Ecto neural progenitor cell (in vitro differentiated cells): ENCODE data around the gene MYO1F.
"Not testable (repeated sequence)": the region's sequence is repeated elsewhere in the genome, so short reads cannot be mapped to it uniquely, and the experiment has no call there.

ENCODE experiments used
- DNase-seq: peaks from one replicate; pipeline ENCODE4 v3.0.0-alpha.2; 2018; ENCODE audit warnings: low spot score

Gene MYO1F

DNA sequence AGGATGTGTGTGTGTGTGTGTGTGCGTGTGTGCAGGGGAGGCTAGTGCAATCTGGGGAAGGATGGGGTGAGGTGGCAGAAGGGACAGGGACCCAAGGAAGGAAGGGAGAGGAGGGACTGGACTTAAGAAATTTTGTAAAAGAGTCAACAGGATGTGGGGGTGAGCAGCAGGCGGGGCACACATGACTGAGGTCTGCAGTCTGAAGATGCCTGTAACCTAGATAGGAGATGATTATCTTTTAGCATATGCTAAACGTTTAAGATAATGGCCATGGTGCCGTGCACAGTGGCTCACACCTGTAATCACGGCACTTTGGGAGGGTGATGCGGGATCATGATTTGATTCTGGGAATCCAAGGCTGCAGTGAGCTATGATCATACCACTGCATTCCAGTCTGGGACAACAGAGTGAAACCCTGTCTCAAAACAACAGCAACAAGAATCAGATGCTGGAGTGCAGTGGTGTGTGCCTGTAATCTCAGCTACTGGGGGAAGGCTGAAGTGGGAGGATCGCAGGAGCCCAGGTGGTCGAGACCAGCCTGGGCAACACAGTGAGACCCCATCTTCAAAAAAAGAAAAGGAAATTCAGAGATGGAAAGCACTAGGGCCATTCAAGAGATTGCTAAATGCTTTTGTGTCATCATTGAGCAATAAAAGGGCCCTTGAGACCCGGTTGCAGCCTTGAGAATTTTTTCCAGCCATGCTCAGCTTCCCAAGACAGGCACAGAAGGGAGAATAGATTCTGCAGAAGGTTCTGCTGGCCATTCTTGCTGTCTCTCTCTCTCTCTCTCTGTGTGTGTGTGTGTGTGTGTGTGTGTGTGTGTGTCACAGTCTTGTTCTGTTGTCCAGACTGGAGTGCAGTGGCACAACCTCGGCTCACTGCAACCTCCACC is 59.4 kb downstream of the MYO1F start:
- DNase-seq: no peak

DNA sequence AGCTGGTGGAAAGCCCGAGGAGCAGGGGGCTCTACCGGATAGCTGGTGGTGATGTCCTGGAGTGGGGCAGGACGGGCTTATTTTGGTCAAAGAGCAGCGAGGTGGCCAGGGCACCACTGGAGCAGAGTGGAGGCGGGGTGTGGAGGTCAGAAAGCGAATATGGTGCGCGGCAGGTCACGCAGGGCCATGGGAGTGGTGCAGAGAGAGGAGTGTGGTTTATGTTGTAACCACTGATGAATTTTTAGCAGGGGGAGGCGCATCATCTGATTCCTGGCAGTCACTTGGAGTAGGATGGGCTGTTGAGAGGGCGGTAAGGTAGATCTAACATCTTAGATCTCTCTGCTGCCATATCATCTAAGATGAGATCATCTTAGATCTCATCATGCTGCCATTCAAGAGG is 61.9 kb downstream of the MYO1F start:
- DNase-seq: no peak

DNA sequence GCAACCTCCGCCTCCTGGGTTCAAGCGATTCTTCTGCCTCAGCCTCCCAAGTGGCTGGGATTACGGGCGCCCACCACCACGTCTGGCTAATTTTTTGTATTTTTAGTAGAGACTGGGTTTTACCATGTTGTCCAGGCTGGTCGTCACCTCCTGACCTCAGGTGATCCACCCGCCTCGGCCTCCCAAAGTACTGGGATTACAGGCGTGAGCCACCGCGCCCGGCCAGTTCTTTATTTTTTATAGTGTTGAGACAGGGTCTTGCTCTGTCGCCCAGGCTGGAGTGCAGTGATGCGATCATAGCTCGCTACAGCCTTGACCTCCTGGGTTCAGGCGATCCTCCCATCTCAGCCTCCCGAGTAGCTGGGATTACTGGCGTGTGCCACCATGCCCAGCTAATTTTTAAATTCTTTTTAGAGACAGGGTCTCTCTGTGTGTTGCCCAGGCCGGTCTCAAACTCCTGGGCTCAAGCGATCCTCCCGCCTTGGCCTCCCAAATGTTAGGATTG is 62.7 kb downstream of the MYO1F start:
- not testable (repeated sequence) for DNase-seq

DNA sequence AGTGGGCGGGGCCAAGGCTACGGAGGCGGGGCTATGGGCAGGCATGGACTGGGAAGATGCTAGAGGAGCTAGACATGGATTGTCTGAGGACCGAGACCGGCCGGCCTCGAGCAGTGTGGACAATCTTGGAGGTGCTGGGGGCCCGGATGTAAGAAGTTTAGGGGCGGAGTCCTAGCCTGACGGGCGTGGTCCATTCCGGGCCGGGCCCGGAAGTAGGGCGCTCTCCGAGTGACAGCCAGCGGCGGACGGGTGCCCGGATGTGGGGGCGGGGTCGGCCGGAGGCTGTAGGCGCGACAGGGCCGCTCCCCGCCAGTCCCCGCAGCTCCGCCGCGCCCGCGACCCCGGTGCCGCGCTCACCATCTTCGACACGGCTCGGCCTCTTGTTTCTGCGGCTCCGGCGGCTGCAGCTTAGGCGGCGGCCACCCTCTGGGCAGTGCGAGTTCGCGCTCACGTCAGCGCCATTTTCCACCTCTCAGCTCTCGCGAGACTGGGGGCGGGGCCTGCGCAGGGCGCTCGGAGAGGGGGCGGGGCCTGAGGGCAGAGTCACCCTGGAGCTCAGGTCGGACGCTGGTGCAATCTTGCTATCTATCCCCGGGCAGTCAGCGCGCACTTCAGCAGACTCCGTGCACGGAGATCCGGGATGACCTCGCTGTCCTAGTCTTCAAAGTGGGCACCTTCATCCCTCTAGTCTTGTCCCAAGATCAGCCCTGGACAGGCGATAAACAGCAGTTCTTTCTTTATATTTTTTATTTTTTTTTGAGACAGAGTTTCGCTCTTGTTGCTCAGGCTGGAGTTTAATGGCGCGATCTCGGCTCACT is 63.3 kb downstream of the MYO1F start, which contains the start of gene ZNF414:
Gene ZNF414 (minus strand): TSS at position 481 of the 818 bp plus-strand sequence. CDS start 121 bp downstream, at position 360.
- DNase-seq: peak; percentile 98

DNA sequence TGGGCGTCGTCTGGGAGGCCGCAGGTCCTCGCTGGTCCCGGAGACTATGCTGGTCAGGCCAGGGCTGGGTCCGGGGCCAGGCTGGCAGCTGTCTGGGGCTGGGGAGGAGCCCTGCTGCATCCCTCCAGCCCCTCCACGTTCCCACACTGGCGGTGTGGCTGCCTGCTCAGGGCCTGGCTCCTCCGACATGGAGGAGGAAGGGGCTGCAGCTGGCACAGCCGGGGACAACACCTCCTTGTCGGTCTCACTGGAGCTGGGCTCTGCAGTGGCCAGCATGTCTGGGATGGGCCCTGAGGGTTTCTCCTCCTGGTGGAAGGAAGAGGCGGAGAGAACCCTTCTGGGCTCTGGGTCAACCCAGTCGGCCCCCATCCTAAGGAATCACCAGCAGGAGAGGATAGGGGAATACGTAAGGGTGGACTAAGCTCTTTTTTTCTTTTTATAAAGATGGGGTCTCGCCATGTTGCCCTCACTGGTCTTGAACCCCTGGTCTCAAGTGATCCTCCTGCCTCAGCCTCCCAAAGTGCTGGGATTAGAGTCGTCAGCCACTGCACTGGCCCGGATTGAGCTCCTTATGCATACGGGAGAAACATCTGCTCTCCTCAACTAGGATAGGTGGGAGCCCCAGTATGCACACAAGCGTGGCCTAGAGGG is 64.1 kb downstream of the MYO1F start:
- DNase-seq: no peak

DNA sequence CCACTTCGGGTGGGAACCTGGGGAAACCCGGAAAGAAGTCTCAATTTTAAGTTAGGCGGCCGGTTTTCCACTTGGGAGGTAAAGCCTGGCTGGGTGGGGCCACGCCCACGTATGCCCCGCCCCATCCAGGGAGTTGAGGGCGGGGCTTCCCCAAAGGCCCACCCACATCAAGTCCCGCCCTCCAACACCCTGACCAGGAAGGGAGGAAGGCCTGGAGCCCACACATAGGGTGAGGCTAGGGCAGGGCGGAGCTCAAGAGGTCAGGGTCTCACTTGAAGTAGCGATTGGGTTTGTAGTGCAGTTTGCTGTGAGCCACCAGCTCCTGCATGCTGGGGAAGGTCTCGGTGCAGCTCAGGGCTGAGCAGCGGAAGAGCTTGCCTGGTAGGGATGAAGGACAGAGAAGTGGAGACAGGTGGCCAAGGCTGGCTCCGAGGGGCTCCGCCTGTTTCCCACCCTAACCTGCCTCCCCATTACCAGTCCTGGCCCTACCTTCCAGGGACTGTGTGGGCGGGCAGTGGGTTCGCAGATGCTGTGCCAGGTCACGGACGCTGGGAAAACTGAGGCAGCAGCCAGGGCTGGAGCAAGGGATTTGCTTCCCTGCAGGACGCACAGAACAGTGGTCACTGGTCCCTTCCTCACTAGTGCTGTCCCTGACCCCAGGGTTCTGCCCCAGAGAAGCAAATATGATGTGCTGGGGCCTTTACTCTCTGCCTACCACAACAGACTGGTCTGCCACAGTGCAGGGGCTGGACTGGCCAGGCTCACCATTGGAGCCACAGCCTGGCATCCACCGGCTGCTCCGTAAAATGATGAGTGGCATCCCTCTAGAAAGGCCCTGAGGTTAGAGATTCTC is 64.9 kb downstream of the MYO1F start:
- DNase-seq: no peak

DNA sequence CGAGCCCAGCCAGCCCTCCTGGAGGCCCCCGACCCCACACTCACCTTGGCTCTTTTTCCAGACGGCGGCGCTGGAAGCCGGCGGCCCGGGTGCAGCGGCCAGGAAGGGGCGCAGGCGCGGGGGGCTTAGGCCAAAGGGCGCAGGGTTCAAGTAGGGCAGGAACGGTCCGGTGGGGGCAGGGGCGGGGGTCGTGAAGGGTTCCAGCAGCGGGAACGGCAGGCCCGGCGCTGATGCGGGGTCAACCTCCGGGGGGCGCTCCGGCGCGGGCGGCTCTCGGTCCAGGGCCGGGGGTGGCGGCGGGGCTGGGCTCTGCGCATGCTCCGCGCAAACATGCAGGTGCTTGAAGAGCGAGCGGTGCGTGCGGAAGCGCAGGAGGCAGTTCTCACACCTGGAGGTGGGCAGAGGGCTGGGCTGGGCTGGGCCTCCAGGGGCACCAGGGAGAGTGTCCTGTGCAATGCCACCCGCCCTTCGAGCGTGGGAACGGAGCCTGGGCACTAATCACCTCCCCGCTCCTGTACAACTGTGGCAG is 65.6 kb downstream of the MYO1F start:
- DNase-seq: no peak

DNA sequence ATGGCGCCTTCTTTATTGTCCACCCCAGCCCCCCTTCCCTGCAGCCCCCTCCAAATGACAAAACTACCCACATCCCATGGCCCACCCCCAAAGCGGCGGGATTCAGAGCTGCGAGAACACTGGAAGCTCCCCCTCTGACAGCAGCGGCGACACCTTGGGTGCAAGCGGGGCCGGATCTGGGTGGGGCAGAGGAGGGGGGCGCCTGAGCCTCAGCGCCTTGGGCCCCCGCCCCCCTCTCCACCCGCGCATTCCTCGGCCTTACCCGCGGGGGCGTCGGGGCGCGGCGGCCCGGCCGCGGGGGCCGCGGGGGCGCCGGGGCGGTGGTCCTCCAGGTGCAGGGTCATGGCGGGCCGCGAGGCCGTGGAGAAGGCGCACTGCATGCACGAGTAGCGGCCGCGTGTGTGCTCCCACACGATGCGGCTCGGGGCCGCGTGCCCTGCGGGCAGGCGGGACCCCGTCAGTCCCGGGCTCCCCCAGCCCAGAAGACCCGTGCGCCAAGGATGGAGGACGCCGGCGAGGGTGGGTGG is 66.6 kb downstream of the MYO1F start:
- DNase-seq: no peak

DNA sequence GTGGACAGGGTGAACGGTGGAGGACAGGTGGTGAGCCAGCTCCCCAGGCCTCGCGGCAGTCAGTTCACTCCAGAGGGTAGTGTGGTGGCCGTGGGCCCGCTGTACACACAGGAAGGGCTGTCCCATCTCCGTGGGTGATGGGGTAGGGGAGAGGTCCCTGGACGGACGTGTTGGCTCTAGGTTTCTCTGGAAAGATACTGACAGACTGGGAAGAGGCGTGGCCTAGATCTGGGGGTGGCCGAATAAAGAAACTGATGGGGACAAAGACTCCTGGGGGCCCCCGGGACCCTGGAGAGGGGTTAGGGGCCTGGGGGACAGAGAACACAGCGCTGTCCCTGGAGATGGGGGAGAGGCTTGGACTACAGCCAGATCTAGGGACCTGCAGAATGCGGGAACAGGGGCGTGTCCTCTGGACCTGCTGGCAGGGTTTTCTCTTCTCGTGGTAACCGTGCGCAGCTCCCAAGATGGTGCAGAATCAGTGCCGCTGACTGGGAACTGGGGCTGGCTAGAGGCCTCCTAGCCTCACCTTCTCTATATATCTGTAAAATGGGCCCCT is 70.8 kb downstream of the MYO1F start:
- no peak for DNase-seq

DNA sequence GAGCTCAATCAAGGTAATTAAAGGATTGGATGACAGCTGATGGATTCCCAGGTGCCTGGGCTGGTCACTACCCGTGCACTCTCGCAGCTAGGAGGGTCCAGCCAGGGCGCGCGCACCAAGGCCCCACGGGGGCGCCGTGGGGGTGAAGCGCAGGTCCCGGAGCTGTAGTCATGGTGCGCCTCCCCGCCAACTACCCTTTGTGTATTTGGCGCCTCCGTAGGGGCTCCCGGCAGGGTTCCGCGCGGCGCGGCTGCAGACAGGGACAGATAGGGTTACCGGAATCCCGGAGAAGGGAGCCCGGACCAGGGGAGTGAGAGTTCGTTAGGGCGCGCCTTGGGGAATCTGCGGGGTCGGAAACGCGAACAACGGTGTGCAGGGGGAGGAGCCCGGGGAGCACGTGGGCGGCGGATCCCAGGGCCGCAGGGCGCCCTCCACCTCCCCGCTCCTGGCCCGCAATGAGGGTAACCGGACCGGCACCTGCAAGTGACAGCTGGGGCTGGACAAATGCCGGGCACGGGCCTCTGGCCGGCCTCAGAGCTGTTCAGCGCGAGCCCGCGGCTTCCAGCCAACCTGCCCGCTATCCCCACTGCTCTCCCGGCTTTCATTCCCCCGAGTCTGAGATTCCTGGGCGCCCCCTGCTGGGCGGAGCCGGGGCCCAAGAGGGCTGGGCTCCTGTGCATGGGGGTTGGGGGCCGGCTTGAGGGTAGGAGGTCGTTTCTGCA is 71.4 kb downstream of the MYO1F start:
- peak; percentile 90 for DNase-seq

DNA sequence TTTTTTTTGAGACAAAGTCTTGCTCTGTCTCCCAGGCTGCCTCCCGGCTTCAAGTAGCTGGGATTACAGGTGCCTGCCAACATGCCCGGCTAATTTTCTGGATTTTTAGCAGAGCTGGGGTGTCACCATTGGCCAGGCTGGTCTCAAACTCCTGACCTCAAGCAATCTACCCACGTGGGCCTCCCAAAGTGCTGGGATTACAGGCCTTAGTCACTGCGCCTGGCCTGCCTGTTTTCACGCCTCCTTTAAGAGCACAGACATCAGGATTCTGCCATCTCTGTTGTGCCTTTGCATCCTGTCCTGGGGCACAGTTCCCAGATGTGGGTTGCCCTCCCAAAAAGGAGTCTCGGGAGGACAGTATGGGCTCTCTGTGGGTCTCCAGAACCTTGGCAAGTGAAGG is 72.3 kb downstream of the MYO1F start:
- no peak for DNase-seq

DNA sequence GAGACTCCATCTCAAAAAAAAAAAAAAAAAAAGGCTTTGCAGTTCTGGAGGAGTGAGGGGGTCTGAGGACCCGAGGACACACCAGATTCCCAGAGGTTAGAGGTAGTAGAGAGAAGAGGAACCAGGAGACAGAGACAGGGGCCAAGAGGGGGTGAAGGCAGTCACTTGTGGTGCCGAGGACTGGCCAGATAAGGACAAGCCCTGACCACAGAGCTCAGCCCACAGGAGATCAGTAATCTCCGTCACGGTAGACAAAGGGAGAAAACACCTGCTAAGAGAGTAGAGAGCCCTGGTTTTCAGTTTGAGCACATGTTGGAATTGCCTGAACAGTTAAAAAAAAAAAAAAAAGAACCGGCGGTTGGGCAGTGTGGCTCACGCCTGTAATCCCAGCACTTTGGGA is 73.1 kb downstream of the MYO1F start:
- no peak for DNase-seq

DNA sequence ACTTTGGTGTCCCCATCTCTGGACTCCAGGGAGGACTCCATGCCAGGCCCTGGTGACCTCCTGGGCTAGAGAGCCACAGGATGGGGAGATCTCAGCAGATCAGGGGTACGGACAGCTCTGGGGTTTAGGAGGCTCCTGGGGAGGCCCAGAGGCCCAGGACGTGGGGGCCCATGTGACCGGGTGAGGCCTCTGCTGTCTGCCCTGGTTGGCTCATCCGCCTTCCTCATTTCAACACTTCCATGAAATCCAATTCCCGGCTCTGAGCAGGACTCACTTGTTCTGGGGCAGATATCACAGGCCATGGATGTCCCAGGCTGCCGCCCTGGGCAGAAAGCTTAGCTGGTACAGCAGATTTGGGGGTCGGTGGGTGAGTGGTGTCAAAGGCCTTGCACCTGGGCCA is 73.7 kb downstream of the MYO1F start:
- no peak for DNase-seq

DNA sequence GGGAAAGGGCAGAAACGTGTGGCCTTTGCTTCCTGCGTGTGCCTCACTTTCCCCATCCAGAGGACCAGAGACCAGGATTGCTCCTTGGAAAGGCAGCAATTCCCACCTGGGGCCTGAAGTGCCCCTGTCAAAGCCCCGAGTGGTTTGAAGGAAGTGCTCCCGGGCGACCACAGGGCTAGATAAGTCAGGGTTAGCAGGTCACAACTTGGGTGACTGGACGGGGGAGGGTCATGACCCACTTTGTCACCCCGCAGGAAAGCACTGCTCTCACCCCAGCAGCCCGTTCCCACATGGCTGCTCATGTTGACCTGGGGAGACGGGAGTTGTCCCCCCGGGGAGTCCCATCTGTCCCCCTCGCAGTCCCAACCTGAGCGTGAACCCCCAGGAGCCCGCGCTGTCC is 75.3 kb downstream of the MYO1F start:
- DNase-seq: no peak

DNA sequence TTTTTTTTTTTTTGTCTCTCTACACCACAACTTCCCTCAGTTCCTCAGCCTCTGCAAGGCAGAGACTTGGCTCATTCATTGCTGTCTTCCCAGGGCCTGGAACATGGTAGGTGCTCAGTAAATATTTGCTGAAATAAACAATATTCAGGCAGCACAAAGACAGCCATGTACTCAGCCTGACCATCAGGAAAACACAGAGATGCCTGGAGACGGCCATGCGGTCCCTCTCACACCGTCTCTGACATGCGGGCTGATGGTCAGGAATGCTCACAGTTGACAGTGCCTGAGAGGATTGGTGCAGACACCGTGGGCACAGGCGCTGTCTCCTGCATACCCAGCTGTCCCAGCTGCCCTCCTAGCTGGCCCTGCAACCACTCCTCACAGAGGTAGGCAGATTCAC is 75.7 kb downstream of the MYO1F start:
- DNase-seq: no peak

DNA sequence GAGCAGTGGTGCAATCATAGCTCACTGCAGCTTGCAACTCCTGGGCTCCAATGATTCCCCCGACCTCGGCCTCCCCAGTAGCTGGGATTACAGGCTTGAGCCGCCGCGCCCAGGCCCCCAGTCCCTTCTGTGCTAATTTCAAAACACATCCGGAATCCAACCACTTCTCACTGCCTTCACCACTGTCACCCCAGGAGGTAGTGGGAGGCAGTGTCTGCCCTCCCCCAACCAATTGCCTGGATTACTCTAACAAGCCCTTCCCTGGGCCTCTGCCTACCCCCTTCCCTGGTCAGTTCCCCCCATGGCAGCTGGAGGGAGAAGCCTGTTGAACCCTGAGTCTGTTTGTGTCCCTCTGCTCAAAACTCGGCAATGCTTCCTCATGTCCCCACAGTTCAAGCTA is 77.1 kb downstream of the MYO1F start:
- DNase-seq: no peak

DNA sequence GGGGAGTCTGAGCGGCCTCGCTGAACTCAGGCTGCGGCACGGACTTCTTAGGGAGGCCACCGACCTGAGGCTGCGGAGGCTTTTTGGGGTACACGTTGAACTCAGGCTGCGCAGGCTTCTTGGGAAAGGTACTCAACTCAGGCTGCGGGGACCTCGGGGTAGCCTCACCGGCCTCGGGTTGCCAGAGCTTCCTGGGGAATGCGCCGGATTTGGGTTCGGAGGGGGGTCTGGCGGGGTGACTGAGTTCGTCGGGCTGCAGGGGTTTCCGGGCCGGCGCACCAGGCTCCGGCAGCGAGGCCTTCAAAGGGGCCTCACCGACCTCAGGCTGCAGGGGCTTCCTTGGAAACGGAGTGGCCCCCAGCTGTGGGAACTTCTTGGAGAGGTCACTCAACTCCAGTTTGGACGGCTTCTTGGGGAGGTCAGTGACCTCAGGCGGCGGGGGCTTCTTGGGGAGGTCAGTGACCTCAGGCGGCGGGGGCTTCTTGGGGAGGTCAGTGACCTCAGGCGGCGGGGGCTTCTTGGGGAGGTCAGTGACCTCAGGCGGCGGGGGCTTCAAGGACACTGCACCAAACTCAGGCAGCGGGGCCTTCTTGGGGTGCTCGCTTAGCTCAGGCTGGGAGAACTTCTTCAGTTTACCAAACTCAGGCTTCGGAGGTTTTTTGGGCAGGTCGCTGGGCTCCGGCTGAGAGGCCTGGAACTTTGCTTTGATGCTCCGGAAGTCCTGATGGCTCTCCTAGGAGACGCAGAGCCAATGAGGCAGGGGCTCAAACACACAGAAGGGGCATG is 78.0 kb downstream of the MYO1F start:
- DNase-seq: no peak

DNA sequence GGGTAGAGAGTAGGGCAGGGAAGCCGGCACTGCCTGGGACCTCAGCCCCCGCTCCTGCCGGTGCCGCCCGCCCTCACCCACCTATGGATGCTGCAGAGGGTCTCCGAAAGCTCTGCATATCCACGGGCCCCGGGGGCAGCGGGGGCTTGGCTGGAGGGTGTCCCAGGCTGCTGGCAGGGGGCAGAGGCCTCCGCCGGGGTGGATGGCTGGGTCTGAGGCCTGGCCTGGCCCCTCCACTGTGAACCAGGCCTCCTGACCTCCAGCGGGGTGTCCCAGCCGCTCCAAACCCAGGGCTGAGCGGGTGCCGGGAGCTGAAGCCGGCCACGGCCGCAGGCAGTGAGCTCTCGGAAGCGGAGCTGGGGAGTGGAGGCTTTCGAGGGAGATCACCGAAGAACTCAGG is 78.9 kb downstream of the MYO1F start:
- DNase-seq: no peak

DNA sequence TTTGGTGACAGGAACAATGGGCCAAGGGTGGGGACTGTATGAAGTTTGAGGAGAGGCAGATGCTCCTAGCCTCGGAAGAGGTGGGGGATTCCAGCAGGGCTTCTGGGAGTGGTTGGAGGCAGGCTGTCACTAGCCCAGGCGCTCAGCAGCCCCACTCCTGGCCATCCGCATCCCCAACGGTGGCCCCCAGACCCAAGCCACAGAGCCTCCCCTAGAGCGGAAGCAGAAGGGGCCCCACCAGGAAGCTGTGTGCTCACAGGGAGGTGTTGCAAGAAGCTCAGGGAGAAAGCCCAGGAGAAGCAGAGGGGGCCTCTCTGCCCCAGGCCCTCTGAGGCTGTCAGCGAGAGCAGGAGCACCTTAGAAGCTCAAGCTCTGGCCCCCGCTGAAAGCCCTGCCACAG is 83.1 kb downstream of the MYO1F start:
- no peak for DNase-seq
